Measurements from ENCODE around the gene SRRM5. TPM values are rescaled to one million over a fixed set of nuclear protein-coding genes. Genes with fewer than 3 reads are reported as not detected.
A peak's percentile ranks its signal among the peaks of the same experiment; 100 is the strongest.

SRRM5 gene
- total RNA-seq, 1 donor from 2014 or later, result 0.46 TPM

DNA sequence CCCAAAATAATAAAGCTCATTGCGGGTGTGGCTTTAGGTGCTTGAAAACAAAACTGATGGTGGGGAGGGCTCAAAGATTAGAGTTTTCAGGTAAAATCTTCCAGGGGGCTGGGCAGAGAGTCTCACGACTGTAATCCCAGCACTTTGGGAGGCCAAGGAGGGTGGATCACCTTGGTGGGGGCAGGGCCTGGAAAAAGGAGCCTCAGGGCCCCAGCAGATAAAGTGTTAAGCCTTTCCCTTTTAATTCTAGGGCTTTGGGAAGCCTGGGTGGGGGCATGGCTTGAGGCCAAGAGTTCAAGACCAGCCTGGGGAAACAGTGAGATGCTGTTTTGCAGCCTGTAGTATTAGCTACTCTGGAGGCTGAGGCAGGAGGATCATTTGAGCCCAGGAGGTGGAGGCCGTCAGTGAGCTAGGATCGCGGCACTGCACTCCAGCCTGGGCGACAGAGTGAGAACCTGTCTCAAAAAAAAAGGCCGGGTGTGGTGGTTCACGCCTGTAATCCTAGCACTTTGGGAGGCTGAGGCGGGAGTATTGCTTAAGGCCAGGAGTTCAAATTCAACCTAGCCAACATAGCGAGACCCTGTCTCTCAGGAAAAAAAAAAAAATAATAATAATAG lies 17.7 kb upstream of the SRRM5 start:
- H3K36me3 ChIP-seq (ENCODE audit: control insufficient read depth, insufficient read depth, low read length), result peaks cover 4% of the 10 kb centered on the region
- TF ChIP-seq, protein P1, sequence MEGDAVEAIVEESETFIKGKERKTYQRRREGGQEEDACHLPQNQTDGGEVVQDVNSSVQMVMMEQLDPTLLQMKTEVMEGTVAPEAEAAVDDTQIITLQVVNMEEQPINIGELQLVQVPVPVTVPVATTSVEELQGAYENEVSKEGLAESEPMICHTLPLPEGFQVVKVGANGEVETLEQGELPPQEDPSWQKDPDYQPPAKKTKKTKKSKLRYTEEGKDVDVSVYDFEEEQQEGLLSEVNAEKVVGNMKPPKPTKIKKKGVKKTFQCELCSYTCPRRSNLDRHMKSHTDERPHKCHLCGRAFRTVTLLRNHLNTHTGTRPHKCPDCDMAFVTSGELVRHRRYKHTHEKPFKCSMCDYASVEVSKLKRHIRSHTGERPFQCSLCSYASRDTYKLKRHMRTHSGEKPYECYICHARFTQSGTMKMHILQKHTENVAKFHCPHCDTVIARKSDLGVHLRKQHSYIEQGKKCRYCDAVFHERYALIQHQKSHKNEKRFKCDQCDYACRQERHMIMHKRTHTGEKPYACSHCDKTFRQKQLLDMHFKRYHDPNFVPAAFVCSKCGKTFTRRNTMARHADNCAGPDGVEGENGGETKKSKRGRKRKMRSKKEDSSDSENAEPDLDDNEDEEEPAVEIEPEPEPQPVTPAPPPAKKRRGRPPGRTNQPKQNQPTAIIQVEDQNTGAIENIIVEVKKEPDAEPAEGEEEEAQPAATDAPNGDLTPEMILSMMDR (IDR thresholded peaks at IDR 0.05; ENCODE audit: insufficient read depth, low read length, poor library complexity, severe bottlenecking), result no peak
- H3K27me3 ChIP-seq (ENCODE audit: control insufficient read depth, insufficient read depth, low read length), result no peaks in the 10 kb centered on the region
- no peak for DNase-seq (ENCODE audit: low read depth)
- peak overlapping the region; percentile 67 for H3K4me3 ChIP-seq (ENCODE audit: low read depth, low read length)

GRCh38 chr19:43594710-43595604 lies 16.9 kb upstream of the SRRM5 start:
- H3K27me3 ChIP-seq (ENCODE audit: control insufficient read depth, insufficient read depth, low read length), result no peaks in the 10 kb centered on the region
- H3K36me3 ChIP-seq (ENCODE audit: control insufficient read depth, insufficient read depth, low read length), result peaks cover 2% of the 10 kb centered on the region
- H3K4me3 ChIP-seq (ENCODE audit: low read depth, low read length), result peak overlapping the region; percentile 67
- TF ChIP-seq, protein P1 (IDR thresholded peaks at IDR 0.05; ENCODE audit: insufficient read depth, low read length, poor library complexity, severe bottlenecking), result peak; percentile 92
- peak; percentile 32 for DNase-seq (ENCODE audit: low read depth)

DNA sequence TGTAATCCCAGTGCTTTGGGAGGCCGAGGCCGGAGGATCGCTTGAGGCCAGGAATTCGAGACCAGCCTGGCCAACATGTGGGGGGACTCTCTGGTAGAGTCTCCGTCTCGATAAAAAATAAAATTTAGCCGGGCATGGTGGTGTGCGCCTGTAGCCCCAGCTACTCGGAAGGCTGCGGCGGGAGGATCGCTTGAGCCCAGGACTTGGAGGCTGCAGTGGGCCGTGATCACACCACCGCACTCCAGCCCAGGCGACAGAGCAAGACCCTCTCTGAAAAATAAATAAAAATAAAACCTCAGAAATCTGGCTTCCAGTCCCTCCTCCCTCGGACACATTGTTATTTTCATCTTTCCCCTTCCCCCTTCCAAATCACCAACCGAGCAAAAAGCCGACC lies 16.3 kb upstream of the SRRM5 start:
- DNase-seq (ENCODE audit: low read depth), result no peak

GRCh38 chr19:43595999-43596841 lies 15.7 kb upstream of the SRRM5 start, which contains the start of the genes IRGQ and ZNF576:
IRGQ (minus strand) TSS chr19:43596134; CDS start chr19:43595338, 796 bp downstream.
ZNF576 (plus strand) TSS chr19:43596595; CDS start chr19:43597109, 514 bp downstream.
- H3K27me3 ChIP-seq (ENCODE audit: control insufficient read depth, insufficient read depth, low read length), result no peaks in the 10 kb centered on the region

More for the DNA sequence above, 16.3 kb upstream of the SRRM5 start:
- Histone ChIP-seq H3K4me3 (ENCODE audit: low read depth, low read length) (peak overlapping the region; percentile 67), H3K36me3 (ENCODE audit: control insufficient read depth, insufficient read depth, low read length) (peaks cover 2% of the 10 kb centered on the region), H3K27me3 (ENCODE audit: control insufficient read depth, insufficient read depth, low read length) (no peaks in the 10 kb centered on the region)
- TF ChIP-seq, protein P1 (IDR thresholded peaks at IDR 0.05; ENCODE audit: insufficient read depth, low read length, poor library complexity, severe bottlenecking), result no peak

DNA sequence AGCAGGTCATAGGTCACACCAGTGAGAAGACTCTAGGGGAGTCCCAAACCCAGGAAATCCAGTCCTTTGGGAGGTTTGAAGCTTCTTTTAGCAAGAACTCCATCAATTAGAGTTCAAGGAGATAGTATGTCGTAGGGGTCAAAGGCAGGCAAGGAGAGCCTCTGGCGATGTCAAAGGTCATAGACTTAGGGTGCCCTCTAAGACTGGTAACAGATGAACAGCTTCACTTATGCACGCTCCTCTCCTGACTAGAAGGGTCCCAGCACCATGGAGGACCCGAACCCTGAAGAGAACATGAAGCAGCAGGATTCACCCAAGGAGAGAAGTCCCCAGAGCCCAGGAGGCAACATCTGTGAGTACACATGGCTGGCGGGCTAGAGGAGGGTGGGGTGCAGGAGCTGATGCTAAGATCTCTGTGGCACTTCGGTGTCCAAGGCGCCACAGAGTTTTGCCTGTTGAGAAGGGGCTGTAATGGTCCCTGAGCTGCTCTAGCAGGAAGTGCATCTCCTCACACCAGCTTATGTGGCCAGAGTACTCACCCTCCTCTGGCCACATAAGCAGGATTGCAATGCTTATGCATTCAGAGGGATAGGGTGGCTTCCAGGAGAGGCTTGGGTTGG lies 14.9 kb upstream of the SRRM5 start:
- TF ChIP-seq, protein P1 (IDR thresholded peaks at IDR 0.05; ENCODE audit: insufficient read depth, low read length, poor library complexity, severe bottlenecking), result no peak
- H3K36me3 ChIP-seq (ENCODE audit: control insufficient read depth, insufficient read depth, low read length), result peaks cover 2% of the 10 kb centered on the region
- peak overlapping the region; percentile 63 for H3K4me3 ChIP-seq (ENCODE audit: low read depth, low read length)
- no peak for DNase-seq (ENCODE audit: low read depth)
- no peaks in the 10 kb centered on the region for H3K27me3 ChIP-seq (ENCODE audit: control insufficient read depth, insufficient read depth, low read length)

More at GRCh38 chr19:43595999-43596841, 15.7 kb upstream of the SRRM5 start, which contains the start of the genes IRGQ and ZNF576:
- H3K4me3 ChIP-seq (ENCODE audit: low read depth, low read length), result peak within 1 kb of the TSS; percentile 67
- TF ChIP-seq, protein P1 (IDR thresholded peaks at IDR 0.05; ENCODE audit: insufficient read depth, low read length, poor library complexity, severe bottlenecking), result no peak
- peak; percentile 98 for DNase-seq (ENCODE audit: low read depth)
- H3K36me3 ChIP-seq (ENCODE audit: control insufficient read depth, insufficient read depth, low read length), result peaks cover 2% of the 10 kb centered on the region
